K562 (cell line): ENCODE measurements around the gene CLTA. TPM values are rescaled to one million over a fixed set of nuclear protein-coding genes. Genes with fewer than 3 reads are reported as not detected.

Source experiments
- ADNP ChIP-seq: fragments of 200-800 bp; sonication (Bioruptor generic); IDR thresholded peaks from 2 replicates; pipeline ENCODE4 v1.6.1; 2016; ENCODE audit warnings: missing genetic modification characterization, missing compliant biosample characterization
- CREBBP ChIP-seq: IDR thresholded peaks from one replicate; pipeline ENCODE4 v1.6.1; 2012; ENCODE audit warnings: low read depth, mild to moderate bottlenecking, control low read depth, inconsistent platforms, low read length
- FOS ChIP-seq: IDR thresholded peaks from 3 replicates; pipeline ENCODE4 v1.6.1; 2011; ENCODE audit not compliant: insufficient read length; ENCODE audit errors: extremely low read depth
- HDAC1 ChIP-seq, 2 experiments: fragments of 450-650 bp; IDR thresholded peaks; 2 replicates each; pipeline ENCODE4 v1.6.1; 2016 to 2017; ENCODE audit warnings: inconsistent platforms in 1 of 2, mild to moderate bottlenecking in 1 of 2, moderate library complexity in 1 of 2
- HDAC2 ChIP-seq: fragments of 450-650 bp; IDR thresholded peaks from 2 replicates; pipeline ENCODE4 v1.6.1; 2016; ENCODE audit warnings: mild to moderate bottlenecking
- NR2C2 ChIP-seq, 2 experiments: fragments of 200-800 bp in 1 of 2; sonication (Bioruptor generic) in 1 of 2; sonication (generic) in 1 of 2; formaldehyde crosslinking in 1 of 2; IDR thresholded peaks; 2 replicates each; pipeline versions ENCODE4 v1.6.1 to v1.8.0; 2016 to 2022; ENCODE audit warnings: mild to moderate bottlenecking in 1 of 2, missing compliant biosample characterization in 1 of 2, missing genetic modification characterization in 1 of 2, missing genetic modification reagents in 1 of 2
- POLR2A ChIP-seq: fragments of 450-650 bp; conservative IDR thresholded peaks from 2 replicates; pipeline ENCODE4 v1.6.1; 2016
- PRPF4 ChIP-seq: fragments of 200-400 bp; formaldehyde crosslinking; IDR thresholded peaks from one replicate; pipeline ENCODE4 v1.6.1; 2017; ENCODE audit warnings: low read length, low read depth, mild to moderate bottlenecking; ENCODE audit not compliant: insufficient read depth, poor library complexity, severe bottlenecking
- XRCC4 ChIP-seq: IDR thresholded peaks from one replicate; pipeline ENCODE4 v1.6.1; 2011; ENCODE audit not compliant: insufficient read depth, insufficient read length; ENCODE audit errors: extremely low read depth
- ZNF699 ChIP-seq: fragments of 250-450 bp; sonication (Bioruptor Pico); IDR thresholded peaks from 2 replicates; pipeline ENCODE4 v1.8.0; 2021; ENCODE audit warnings: mild to moderate bottlenecking, moderate library complexity; ENCODE audit not compliant: insufficient replicate concordance
- polyA plus RNA-seq, 8 experiments: library from polyadenylated mRNA; depleted of rRNA in 4 of 8; stranded (reverse) in 5 of 8; unstranded in 3 of 8; fragments of >200 nt; fragmentation: Nextera tagmentation in 2 of 8; fragmentation: Illumina TruSeq in 1 of 8; extraction: Ambion mirVana in 2 of 8; extraction: Trizol in 1 of 8; gene quantifications; 2 replicates each; pipeline versions ENCODE4 v1.2.1 to v1.2.3, GENCODE V29; 2011 to 2014; ENCODE audit warnings: inconsistent platforms in 1 of 8, missing spikeins in 1 of 8
- total RNA-seq, 7 experiments: library from RNA; depleted of rRNA in 6 of 7; stranded (reverse); fragments of >200 nt in 6 of 7; fragmentation: Illumina TruSeq in 2 of 7; extraction: Trizol in 2 of 7; gene quantifications; 2 replicates each; pipeline versions ENCODE4 v1.2.1 to v1.2.3, GENCODE V29; 2011 to 2021; ENCODE audit warnings: low replicate concordance in 1 of 7
- TF ChIP-seq, protein P1 (sequence below): fragments of 450-650 bp; IDR thresholded peaks from 2 replicates; pipeline ENCODE4 v1.6.1; 2016; ENCODE audit warnings: mild to moderate bottlenecking, moderate library complexity
- TF ChIP-seq, protein P2 (sequence below): sonication (generic); formaldehyde crosslinking; IDR thresholded peaks from 2 replicates; pipeline ENCODE4 v1.8.1; 2023; ENCODE audit warnings: mild to moderate bottlenecking, missing genetic modification reagents

CLTA gene
- total and polyA plus RNA-seq, 9 of the 15 experiments (the other 6 are each of a cell fraction or from before 2014, with no cell fraction given): 37.8 to 219 (median 144) TPM

DNA sequence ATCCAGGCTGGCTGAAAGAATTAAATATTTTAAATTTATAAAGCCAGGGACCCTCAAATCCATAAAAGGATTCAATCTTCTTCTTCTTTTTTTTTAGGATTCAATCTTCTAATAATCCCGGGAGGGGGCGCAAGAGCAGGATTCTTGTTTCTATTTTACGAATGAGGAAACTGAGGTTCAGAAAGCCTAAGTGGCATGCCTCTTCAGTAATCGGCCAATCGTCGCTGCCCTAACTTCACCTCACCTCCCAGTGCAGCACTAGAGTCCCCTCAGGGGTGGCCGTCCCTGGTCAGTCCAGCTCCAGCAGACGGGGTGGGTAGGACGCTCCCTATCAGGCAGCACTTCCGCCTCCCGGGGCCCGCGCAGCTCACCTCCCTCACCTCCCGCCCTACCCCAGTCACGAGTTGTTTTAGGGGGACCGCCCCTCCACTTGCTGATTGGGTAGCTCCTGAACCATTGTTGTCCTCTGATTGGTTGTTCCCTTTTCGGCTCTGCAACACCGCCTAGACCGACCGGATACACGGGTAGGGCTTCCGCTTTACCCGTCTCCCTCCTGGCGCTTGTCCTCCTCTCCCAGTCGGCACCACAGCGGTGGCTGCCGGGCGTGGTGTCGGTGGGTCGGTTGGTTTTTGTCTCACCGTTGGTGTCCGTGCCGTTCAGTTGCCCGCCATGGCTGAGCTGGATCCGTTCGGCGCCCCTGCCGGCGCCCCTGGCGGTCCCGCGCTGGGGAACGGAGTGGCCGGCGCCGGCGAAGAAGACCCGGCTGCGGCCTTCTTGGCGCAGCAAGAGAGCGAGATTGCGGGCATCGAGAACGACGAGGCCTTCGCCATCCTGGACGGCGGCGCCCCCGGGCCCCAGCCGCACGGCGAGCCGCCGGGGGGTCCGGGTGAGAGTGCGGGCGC lies at the start of gene CLTA (continued):
- TF ChIP-seq, protein P1, sequence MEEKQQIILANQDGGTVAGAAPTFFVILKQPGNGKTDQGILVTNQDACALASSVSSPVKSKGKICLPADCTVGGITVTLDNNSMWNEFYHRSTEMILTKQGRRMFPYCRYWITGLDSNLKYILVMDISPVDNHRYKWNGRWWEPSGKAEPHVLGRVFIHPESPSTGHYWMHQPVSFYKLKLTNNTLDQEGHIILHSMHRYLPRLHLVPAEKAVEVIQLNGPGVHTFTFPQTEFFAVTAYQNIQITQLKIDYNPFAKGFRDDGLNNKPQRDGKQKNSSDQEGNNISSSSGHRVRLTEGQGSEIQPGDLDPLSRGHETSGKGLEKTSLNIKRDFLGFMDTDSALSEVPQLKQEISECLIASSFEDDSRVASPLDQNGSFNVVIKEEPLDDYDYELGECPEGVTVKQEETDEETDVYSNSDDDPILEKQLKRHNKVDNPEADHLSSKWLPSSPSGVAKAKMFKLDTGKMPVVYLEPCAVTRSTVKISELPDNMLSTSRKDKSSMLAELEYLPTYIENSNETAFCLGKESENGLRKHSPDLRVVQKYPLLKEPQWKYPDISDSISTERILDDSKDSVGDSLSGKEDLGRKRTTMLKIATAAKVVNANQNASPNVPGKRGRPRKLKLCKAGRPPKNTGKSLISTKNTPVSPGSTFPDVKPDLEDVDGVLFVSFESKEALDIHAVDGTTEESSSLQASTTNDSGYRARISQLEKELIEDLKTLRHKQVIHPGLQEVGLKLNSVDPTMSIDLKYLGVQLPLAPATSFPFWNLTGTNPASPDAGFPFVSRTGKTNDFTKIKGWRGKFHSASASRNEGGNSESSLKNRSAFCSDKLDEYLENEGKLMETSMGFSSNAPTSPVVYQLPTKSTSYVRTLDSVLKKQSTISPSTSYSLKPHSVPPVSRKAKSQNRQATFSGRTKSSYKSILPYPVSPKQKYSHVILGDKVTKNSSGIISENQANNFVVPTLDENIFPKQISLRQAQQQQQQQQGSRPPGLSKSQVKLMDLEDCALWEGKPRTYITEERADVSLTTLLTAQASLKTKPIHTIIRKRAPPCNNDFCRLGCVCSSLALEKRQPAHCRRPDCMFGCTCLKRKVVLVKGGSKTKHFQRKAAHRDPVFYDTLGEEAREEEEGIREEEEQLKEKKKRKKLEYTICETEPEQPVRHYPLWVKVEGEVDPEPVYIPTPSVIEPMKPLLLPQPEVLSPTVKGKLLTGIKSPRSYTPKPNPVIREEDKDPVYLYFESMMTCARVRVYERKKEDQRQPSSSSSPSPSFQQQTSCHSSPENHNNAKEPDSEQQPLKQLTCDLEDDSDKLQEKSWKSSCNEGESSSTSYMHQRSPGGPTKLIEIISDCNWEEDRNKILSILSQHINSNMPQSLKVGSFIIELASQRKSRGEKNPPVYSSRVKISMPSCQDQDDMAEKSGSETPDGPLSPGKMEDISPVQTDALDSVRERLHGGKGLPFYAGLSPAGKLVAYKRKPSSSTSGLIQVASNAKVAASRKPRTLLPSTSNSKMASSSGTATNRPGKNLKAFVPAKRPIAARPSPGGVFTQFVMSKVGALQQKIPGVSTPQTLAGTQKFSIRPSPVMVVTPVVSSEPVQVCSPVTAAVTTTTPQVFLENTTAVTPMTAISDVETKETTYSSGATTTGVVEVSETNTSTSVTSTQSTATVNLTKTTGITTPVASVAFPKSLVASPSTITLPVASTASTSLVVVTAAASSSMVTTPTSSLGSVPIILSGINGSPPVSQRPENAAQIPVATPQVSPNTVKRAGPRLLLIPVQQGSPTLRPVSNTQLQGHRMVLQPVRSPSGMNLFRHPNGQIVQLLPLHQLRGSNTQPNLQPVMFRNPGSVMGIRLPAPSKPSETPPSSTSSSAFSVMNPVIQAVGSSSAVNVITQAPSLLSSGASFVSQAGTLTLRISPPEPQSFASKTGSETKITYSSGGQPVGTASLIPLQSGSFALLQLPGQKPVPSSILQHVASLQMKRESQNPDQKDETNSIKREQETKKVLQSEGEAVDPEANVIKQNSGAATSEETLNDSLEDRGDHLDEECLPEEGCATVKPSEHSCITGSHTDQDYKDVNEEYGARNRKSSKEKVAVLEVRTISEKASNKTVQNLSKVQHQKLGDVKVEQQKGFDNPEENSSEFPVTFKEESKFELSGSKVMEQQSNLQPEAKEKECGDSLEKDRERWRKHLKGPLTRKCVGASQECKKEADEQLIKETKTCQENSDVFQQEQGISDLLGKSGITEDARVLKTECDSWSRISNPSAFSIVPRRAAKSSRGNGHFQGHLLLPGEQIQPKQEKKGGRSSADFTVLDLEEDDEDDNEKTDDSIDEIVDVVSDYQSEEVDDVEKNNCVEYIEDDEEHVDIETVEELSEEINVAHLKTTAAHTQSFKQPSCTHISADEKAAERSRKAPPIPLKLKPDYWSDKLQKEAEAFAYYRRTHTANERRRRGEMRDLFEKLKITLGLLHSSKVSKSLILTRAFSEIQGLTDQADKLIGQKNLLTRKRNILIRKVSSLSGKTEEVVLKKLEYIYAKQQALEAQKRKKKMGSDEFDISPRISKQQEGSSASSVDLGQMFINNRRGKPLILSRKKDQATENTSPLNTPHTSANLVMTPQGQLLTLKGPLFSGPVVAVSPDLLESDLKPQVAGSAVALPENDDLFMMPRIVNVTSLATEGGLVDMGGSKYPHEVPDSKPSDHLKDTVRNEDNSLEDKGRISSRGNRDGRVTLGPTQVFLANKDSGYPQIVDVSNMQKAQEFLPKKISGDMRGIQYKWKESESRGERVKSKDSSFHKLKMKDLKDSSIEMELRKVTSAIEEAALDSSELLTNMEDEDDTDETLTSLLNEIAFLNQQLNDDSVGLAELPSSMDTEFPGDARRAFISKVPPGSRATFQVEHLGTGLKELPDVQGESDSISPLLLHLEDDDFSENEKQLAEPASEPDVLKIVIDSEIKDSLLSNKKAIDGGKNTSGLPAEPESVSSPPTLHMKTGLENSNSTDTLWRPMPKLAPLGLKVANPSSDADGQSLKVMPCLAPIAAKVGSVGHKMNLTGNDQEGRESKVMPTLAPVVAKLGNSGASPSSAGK: peak; percentile 15; the same call in 1 of the 2 replicates
- TF ChIP-seq ZNF699 (CRISPR knock-in tag) (no peak), HDAC2 (0 out of 2 replicates have a peak, but pooled peaks have one; percentile 63), XRCC4 (no peak), POLR2A (peak; percentile 97), HDAC1 (IDR thresholded peaks at IDR 0.05) (peak in 1 of 2 experiments; percentile 79; a peak in 2 of 4 replicates), ADNP (tag) (0 out of 2 replicates have a peak, but pooled peaks have one; percentile 18), PRPF4 (no peak), CREBBP (no peak), NR2C2 (CRISPR knock-in tag; IDR thresholded peaks at IDR 0.05) (no peak), NR2C2 (tag; IDR thresholded peaks at IDR 0.05) (0 out of 2 replicates have a peak, but pooled peaks have one; percentile 46), FOS (peak; percentile 84)
- TF ChIP-seq, protein P2, sequence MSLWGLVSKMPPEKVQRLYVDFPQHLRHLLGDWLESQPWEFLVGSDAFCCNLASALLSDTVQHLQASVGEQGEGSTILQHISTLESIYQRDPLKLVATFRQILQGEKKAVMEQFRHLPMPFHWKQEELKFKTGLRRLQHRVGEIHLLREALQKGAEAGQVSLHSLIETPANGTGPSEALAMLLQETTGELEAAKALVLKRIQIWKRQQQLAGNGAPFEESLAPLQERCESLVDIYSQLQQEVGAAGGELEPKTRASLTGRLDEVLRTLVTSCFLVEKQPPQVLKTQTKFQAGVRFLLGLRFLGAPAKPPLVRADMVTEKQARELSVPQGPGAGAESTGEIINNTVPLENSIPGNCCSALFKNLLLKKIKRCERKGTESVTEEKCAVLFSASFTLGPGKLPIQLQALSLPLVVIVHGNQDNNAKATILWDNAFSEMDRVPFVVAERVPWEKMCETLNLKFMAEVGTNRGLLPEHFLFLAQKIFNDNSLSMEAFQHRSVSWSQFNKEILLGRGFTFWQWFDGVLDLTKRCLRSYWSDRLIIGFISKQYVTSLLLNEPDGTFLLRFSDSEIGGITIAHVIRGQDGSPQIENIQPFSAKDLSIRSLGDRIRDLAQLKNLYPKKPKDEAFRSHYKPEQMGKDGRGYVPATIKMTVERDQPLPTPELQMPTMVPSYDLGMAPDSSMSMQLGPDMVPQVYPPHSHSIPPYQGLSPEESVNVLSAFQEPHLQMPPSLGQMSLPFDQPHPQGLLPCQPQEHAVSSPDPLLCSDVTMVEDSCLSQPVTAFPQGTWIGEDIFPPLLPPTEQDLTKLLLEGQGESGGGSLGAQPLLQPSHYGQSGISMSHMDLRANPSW (CRISPR knock-in tag): no peak
